GM12891 (cell line): ENCODE data around the gene MRPL21.

Experiments
- POLR2A ChIP-seq: IDR thresholded peaks from 2 replicates; pipeline ENCODE4 v1.6.1; 2011; ENCODE audit warnings: low read depth, low read length, control low read depth
- TAF1 ChIP-seq: IDR thresholded peaks from 2 replicates; pipeline ENCODE4 v1.6.1; 2011; ENCODE audit warnings: low read depth, low read length, control low read depth

GRCh38 chr11:68867066-68867465, 36.6 kb downstream of the MRPL21 start:
- TF ChIP-seq TAF1 (no peak), POLR2A (no peak)
